Common myeloid progenitor, CD34-positive (primary cell): Measurements from ENCODE around the gene LRP1B.

Experiments used
- CTCF ChIA-PET: fragments of 350-600 bp; sonication (Branson Sonifier 250); formaldehyde crosslinking; loops from one replicate; lab custom pipeline; 2021; ENCODE audit warnings: antibody characterized with exemption; lab: Charles Lee
- POLR2A ChIA-PET: fragments of 350-600 bp; sonication (Branson Sonifier 250); formaldehyde crosslinking; loops from one replicate; lab custom pipeline; 2021; ENCODE audit warnings: antibody characterized with exemption; lab: Charles Lee
- DNase-seq, 3 donors: peaks; one replicate each; pipeline versions ENCODE4 v3.0.0 to v3.0.0-alpha.2; 2013
- H3K27ac ChIP-seq, 2 experiments: 1 replicate in 1 of 2; 2 replicates in 1 of 2; pipeline ENCODE4 v1.7.0; 2013; ENCODE audit warnings: inconsistent platforms in 2 of 2, low read length in 2 of 2, mild to moderate bottlenecking in 2 of 2, low read depth in 1 of 2, moderate library complexity in 1 of 2; ENCODE audit not compliant: severe bottlenecking in 2 of 2, insufficient read depth in 1 of 2, poor library complexity in 1 of 2
- H3K27me3 ChIP-seq, 5 experiments: replicated peaks in 2 of 5; 1 replicate in 3 of 5; 2 replicates in 2 of 5; pipeline versions ENCODE4 v1.6.1 to v1.7.0; 2013; ENCODE audit warnings: low read length in 4 of 5, mild to moderate bottlenecking in 2 of 5, moderate library complexity in 2 of 5, inconsistent platforms in 1 of 5; ENCODE audit not compliant: insufficient read depth in 5 of 5, control insufficient read depth in 4 of 5
- H3K36me3 ChIP-seq, 4 experiments: 1 replicate in 2 of 4; 2 replicates in 2 of 4; pipeline versions ENCODE4 v1.6.1 to v1.7.0; 2013; ENCODE audit warnings: low read length in 3 of 4, control low read depth in 1 of 4, mild to moderate bottlenecking in 1 of 4; ENCODE audit not compliant: control insufficient read depth in 4 of 4, insufficient read depth in 4 of 4
- H3K4me1 ChIP-seq, 4 experiments: 1 replicate in 3 of 4; 2 replicates in 1 of 4; pipeline versions ENCODE4 v1.6.1 to v1.7.1; 2013; ENCODE audit warnings: low read length in 3 of 4, mild to moderate bottlenecking in 3 of 4, control low read depth in 1 of 4, inconsistent platforms in 1 of 4, moderate library complexity in 1 of 4; ENCODE audit not compliant: control insufficient read depth in 4 of 4, insufficient read depth in 4 of 4; ENCODE audit errors: control extremely low read depth in 1 of 4
- H3K4me3 ChIP-seq, 7 experiments: 1 replicate in 4 of 7; 2 replicates in 3 of 7; pipeline versions ENCODE4 v1.5.1 to v1.7.0; 2013; ENCODE audit warnings: mild to moderate bottlenecking in 7 of 7, low read length in 6 of 7, moderate library complexity in 6 of 7, inconsistent platforms in 2 of 7, low read depth in 2 of 7, control low read depth in 1 of 7; ENCODE audit not compliant: insufficient read depth in 4 of 7, control insufficient read depth in 1 of 7; ENCODE audit errors: extremely low read depth in 1 of 7
- H3K9me3 ChIP-seq, 5 experiments: 1 replicate in 4 of 5; 2 replicates in 1 of 5; pipeline versions ENCODE4 v1.6.1 to v1.7.1; 2013; ENCODE audit warnings: low read length in 4 of 5, mild to moderate bottlenecking in 2 of 5, inconsistent platforms in 1 of 5, low read depth in 1 of 5, moderate library complexity in 1 of 5; ENCODE audit not compliant: control insufficient read depth in 4 of 5, insufficient read depth in 2 of 5; ENCODE audit errors: control extremely low read depth in 1 of 5
- WGBS: methylation state at CpG from one replicate; pipeline ENCODE4 v1.1.5; 2013; ENCODE audit not compliant: insufficient coverage; 5-methylcytosine and 5-hydroxymethylcytosine counted together

LRP1B gene

DNA sequence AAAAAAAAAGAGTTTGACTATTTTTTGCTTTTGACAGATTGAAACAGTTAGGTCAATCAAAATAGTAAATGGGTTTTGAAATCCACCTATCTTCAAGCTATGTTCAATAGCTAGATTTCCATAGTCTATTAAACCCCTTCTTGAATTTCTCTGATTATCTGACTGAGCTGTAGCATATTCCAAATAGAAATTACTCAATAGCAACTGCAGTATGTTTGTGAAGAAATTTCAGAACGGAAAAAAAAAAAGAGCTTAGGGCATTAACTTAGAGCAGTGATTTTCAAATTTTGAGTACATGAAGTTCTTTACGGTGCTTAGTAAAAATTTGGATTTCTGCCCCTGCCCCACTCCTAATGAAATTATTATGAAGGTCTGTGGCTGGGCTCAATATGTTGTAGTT, 432.3 kb downstream of the LRP1B start:
- POLR2A ChIA-PET: no interaction called here

DNA sequence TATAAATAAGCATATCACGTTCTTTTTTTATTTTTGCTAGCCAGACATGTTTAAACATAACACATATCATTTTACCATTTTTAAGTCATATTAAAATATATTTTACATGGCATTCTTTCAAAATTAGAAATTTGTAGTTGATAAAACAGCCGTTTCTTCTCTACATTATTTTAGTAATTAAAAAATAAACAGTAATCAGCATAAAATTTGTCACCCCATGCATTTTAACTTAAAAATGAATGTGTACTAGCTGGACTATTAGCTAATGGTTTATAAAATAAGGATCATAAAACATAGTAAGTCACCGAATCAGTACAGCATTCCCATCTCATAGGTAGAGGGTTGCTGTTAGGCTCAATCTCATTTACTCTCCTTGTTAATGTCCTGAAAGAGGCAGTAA, 433.8 kb downstream of the LRP1B start:
- ChIA-PET CTCF (no interaction called here), POLR2A (no interaction called here)

More for the DNA sequence above, 432.3 kb downstream of the LRP1B start:
- no peaks in the 10 kb centered on the region for H3K36me3 ChIP-seq
- CTCF ChIA-PET: no interaction called here
- H3K4me1 ChIP-seq: no peaks in the 10 kb centered on the region
- H3K27ac ChIP-seq: no peak overlapping the region
- no peaks in the 10 kb centered on the region for H3K9me3 ChIP-seq
- DNase-seq: no peak
- no peaks in the 10 kb centered on the region for H3K27me3 ChIP-seq
- H3K4me3 ChIP-seq: no peak overlapping the region
- WGBS: 80% methylated on average over 1 of the region's 2 CpGs

DNA sequence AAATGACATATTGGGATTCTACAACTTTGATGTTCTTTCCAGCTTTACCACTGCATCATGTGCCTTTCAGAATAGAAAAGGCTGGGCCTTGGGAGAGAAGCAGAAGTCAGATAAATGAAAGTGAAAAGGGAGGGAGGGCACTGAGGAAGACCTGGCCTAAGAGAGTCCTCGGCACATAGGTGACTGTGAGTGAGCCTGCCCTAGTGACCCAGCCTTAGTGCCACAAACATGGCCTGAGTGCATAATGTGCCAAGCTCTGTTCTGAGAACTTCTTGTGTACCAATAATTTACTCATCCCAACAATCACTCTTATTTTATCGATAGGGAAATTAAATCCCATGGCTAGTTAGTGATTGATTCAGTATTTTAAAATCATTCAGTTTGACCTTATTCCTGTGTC, 436.6 kb downstream of the LRP1B start:
- ChIA-PET POLR2A (no interaction called here), CTCF (no interaction called here)
- Histone ChIP-seq H3K27me3 (no peaks in the 10 kb centered on the region), H3K9me3 (no peaks in the 10 kb centered on the region), H3K4me3 (no peak overlapping the region), H3K4me1 (no peaks in the 10 kb centered on the region), H3K27ac (no peak overlapping the region), H3K36me3 (no peaks in the 10 kb centered on the region)
- WGBS: 88% methylated on average over 1 of the region's 2 CpGs
- no peak for DNase-seq

More for the DNA sequence above, 433.8 kb downstream of the LRP1B start:
- Histone ChIP-seq H3K27me3 (no peaks in the 10 kb centered on the region), H3K27ac (no peak overlapping the region), H3K4me3 (no peak overlapping the region), H3K9me3 (no peaks in the 10 kb centered on the region), H3K36me3 (no peaks in the 10 kb centered on the region), H3K4me1 (no peaks in the 10 kb centered on the region)
- WGBS: no CpG with 5 or more reads among the region's 3 CpGs
- no peak for DNase-seq

DNA sequence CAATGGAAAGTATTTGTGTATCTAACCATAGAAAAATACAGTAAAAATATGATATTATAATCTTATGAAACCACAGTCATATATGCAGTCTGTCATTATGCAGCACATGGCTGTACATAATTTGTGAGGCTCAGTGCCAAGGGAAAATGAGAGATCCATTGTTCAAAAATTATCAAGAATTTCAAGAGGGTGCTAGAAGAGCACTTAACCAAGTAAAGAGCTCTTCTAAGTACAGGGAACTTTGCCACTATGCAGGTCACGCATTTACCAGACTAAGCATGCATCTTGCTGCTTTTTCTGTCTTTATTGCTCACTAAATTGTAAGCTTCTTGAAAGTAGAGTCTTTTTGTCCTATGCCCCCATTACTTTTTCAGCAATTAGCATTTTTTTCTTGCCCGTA, 438.0 kb downstream of the LRP1B start:
- CTCF ChIA-PET: no interaction called here

DNA sequence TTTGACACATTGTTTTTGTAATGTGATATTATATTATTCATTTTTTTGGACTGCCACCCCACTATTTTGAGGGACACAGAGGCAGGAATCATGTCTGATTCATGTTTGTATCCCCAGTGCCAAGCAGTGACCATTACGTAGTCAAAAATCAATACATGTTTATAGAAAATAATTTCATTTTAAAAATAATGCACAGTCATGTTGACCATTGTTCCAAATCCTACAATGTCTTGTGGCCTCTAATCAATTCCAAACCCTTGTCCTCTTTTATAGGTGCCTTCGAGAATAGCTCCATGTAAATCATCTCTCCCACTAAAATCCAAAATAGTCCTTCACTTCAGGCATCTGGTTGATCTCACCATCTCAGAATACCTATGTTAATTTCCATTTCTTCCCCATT, 454.7 kb downstream of the LRP1B start:
- Histone ChIP-seq H3K9me3 (no peaks in the 10 kb centered on the region), H3K27me3 (no peaks in the 10 kb centered on the region), H3K4me3 (no peak overlapping the region), H3K27ac (no peak overlapping the region), H3K4me1 (no peaks in the 10 kb centered on the region), H3K36me3 (no peaks in the 10 kb centered on the region)
- POLR2A ChIA-PET: no interaction called here
- CTCF ChIA-PET: no interaction called here
- no peak for DNase-seq
- 81% methylated on average over 1 of the region's 2 CpGs for WGBS

More for the DNA sequence above, 438.0 kb downstream of the LRP1B start:
- Histone ChIP-seq H3K4me1 (no peaks in the 10 kb centered on the region), H3K36me3 (no peaks in the 10 kb centered on the region), H3K4me3 (no peak overlapping the region), H3K27ac (no peak overlapping the region), H3K9me3 (no peaks in the 10 kb centered on the region), H3K27me3 (no peaks in the 10 kb centered on the region)
- no peak for DNase-seq
- WGBS: 100% methylated on average over 2 of the region's 2 CpGs
- POLR2A ChIA-PET: no interaction called here

DNA sequence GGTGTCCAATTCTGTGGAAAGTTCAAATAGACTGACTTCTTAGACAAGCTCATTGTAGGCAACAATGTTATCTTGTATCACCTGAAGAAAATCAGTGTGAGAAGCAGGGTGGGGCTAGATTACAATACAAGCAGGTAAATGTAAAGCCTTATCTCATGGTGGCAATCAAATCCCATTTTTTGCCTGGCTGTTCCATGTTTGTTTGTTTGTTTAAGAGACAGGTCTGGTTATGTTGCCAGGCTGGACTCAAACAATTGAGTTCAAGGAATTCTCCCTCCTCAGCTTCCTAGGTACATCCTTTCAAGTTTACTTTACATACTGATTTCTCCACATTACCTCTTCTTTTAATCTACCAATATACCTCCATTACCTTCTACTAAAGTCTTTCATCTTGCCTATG, 464.6 kb downstream of the LRP1B start:
- no peak overlapping the region for H3K27ac ChIP-seq
- H3K4me1 ChIP-seq: no peaks in the 10 kb centered on the region
- H3K4me3 ChIP-seq: no peak overlapping the region
- no peak for DNase-seq
- ChIA-PET CTCF (interaction anchor here (1.1 kb wide), 1 partner anchor 17 kb away, joined by 3 read pairs; no protein-coding TSS in a partner anchor), POLR2A (no interaction called here)
- no peaks in the 10 kb centered on the region for H3K36me3 ChIP-seq
- H3K27me3 ChIP-seq: peaks cover 0 to 2% (median 0%) of the 10 kb centered on the region in 5 experiments
- peaks cover 0 to 1% (median 0%) of the 10 kb centered on the region in 5 experiments for H3K9me3 ChIP-seq

DNA sequence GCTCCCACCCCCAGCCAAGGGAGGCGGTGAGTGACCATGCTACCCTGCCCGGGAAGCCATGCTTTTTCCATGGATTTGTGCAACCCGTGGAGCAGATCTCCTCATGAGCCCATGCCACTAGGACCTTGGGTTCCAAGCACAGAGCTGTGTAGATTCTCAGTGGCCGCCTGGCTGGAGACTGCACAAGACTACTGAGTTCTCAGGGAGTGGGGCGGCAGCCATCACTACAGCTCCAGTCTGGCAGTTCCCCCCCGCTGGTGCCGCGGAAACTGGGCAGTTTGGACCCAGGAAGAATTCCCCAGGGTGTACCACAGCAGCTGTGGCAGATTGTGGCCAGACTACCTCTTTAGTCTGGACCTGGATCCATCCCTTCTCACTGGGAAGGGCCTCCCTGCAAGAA, 470.6 kb downstream of the LRP1B start:
- DNase-seq: no peak
- Histone ChIP-seq H3K27ac (no peak overlapping the region), H3K4me1 (no peaks in the 10 kb centered on the region), H3K4me3 (no peak overlapping the region), H3K27me3 (no peaks in the 10 kb centered on the region), H3K9me3 (peaks cover 0 to 3% (median 0%) of the 10 kb centered on the region in 5 experiments), H3K36me3 (no peaks in the 10 kb centered on the region)
- WGBS: 93% methylated on average over 8 of the region's 8 CpGs
- POLR2A ChIA-PET: no interaction called here
- CTCF ChIA-PET: no interaction called here
